ENCODE data around the gene ZNF423.
"Not testable (repeated sequence)": the region's sequence is repeated elsewhere in the genome, so short reads cannot be mapped to it uniquely, and the experiment has no call there.

The ZNF423 gene

GRCh38 chr16:49884033-49885015 lies 28.4 kb upstream of the ZNF423 start:
- Histone ChIP-seq H3K9ac (ENCODE audit: low read depth, low read length) (no peak overlapping the region), H3K36me3 (ENCODE audit: insufficient read depth, low read length) (no peaks in the 10 kb centered on the region), H3K4me1 (ENCODE audit: insufficient read depth, low read length) (peaks cover 13% of the 10 kb centered on the region; the same call in 1 of the 2 replicates), H3K27me3 (ENCODE audit: insufficient read depth, low read length) (no peaks in the 10 kb centered on the region), H3K4me3 (ENCODE audit: low read length) (no peak overlapping the region), H3K9me3 (ENCODE audit: insufficient read depth, low read depth, low read length) (no peaks in the 10 kb centered on the region), H3K27ac (ENCODE audit: low read depth, low read length) (no peak overlapping the region)
- 85% methylated on average over 14 of the region's 14 CpGs for WGBS

DNA sequence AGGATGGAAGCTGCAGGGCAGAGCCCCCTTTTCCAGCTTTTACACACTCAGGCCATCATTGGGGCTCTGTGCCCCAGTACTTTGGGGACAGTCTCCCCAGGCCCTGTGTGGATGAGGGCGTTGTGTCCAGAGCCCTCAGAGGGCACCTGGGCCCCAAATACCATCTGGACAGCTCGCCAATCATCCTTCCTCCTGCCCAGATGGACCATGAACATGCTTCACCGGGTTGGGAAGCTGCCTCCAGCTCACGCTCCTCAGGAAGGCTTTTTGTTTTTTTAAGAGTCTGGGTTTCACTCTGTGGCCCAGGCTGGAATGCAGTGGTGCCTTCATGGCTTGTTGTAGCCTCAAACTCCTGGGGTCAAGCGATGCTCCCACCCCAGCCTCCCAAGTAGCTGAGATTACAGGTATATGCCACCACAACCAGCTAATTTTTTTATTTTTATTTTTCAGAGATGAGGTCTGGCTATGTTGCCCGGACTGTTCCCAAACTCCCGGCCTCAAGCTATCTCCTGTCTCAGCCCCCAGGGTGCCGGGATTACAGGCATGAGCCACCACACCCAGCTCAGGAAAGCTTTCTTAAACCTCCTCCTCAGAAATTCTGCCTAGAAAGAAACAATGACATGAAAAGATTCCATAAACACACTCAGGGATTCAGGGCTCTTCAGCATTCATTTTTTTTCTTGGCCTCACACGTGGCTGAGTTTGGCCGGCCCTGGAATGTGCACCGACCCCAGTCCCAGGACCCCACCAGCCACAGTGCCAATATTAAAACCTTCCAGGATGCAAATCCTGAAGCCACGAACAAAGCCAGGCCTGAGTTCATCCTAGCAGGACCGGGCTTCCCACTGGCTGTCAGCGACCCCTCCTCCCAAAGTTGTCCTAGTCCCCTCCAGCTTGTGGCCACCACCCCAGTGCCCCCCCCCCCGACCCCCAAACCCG lies 27.4 kb upstream of the ZNF423 start:
- WGBS, result 48% methylated on average over 15 of the region's 16 CpGs
- no peaks in the 10 kb centered on the region for H3K27me3 ChIP-seq (ENCODE audit: insufficient read depth, low read length)
- peaks cover 13% of the 10 kb centered on the region; the same call in 1 of the 2 replicates for H3K4me1 ChIP-seq (ENCODE audit: insufficient read depth, low read length)
- no peaks in the 10 kb centered on the region for H3K36me3 ChIP-seq (ENCODE audit: insufficient read depth, low read length)
- H3K27ac ChIP-seq (ENCODE audit: low read depth, low read length), result peak overlapping the region; percentile 24; the same call in 1 of the 2 replicates
- H3K4me3 ChIP-seq (ENCODE audit: low read length), result no peak overlapping the region
- H3K9ac ChIP-seq (ENCODE audit: low read depth, low read length), result no peak overlapping the region
- H3K9me3 ChIP-seq (ENCODE audit: insufficient read depth, low read depth, low read length), result no peaks in the 10 kb centered on the region

DNA sequence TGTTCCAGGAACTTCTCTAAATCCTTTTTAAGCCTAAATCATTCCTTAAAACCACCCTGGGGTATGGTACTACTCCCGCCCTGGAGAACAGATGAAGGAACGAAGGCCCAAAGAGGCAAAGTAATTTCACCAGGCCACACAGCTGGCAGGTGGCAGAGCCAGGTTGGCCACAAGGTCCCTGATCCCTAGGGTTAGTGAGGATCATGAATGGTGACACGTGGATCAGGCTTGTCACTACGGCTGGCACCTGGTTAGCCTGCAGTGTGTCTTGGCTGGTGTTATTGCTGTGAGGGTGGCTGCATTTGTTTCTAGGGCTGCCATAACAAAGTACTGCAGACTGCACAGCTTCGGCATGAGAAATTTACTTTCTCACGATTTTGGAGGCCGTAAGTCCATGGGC lies 26.0 kb upstream of the ZNF423 start:
- Histone ChIP-seq H3K27me3 (ENCODE audit: insufficient read depth, low read length) (no peaks in the 10 kb centered on the region), H3K36me3 (ENCODE audit: insufficient read depth, low read length) (no peaks in the 10 kb centered on the region), H3K27ac (ENCODE audit: low read depth, low read length) (no peak overlapping the region), H3K4me3 (ENCODE audit: low read length) (no peak overlapping the region), H3K9ac (ENCODE audit: low read depth, low read length) (no peak overlapping the region), H3K4me1 (ENCODE audit: insufficient read depth, low read length) (peaks cover 13% of the 10 kb centered on the region; the same call in 1 of the 2 replicates), H3K9me3 (ENCODE audit: insufficient read depth, low read depth, low read length) (no peaks in the 10 kb centered on the region)
- 88% methylated on average over 7 of the region's 7 CpGs for WGBS

GRCh38 chr16:49878540-49878939 lies 22.6 kb upstream of the ZNF423 start:
- peaks cover 10% of the 10 kb centered on the region for H3K4me1 ChIP-seq (ENCODE audit: insufficient read depth, low read length)
- 88% methylated on average over 1 of the region's 3 CpGs for WGBS
- H3K9ac ChIP-seq (ENCODE audit: low read depth, low read length); H3K9me3 ChIP-seq (ENCODE audit: insufficient read depth, low read depth, low read length); H3K27ac ChIP-seq (ENCODE audit: low read depth, low read length); H3K4me3 ChIP-seq (ENCODE audit: low read length); H3K27me3 ChIP-seq (ENCODE audit: insufficient read depth, low read length); H3K36me3 ChIP-seq (ENCODE audit: insufficient read depth, low read length): not testable (repeated sequence)

GRCh38 chr16:49876716-49877129 lies 20.8 kb upstream of the ZNF423 start:
- no peak overlapping the region for H3K27ac ChIP-seq (ENCODE audit: low read depth, low read length)
- peaks cover 9% of the 10 kb centered on the region for H3K4me1 ChIP-seq (ENCODE audit: insufficient read depth, low read length)
- no peak overlapping the region; the same call in 1 of the 2 replicates for H3K9ac ChIP-seq (ENCODE audit: low read depth, low read length)
- H3K4me3 ChIP-seq (ENCODE audit: low read length), result peak overlapping the region; percentile 55
- H3K36me3 ChIP-seq (ENCODE audit: insufficient read depth, low read length), result no peaks in the 10 kb centered on the region
- WGBS, result 4% methylated on average over 22 of the region's 22 CpGs
- 0 out of 2 replicates have a peak, but pooled peaks cover 4% of the 10 kb centered on the region for H3K27me3 ChIP-seq (ENCODE audit: insufficient read depth, low read length)
- H3K9me3 ChIP-seq (ENCODE audit: insufficient read depth, low read depth, low read length), result no peaks in the 10 kb centered on the region

DNA sequence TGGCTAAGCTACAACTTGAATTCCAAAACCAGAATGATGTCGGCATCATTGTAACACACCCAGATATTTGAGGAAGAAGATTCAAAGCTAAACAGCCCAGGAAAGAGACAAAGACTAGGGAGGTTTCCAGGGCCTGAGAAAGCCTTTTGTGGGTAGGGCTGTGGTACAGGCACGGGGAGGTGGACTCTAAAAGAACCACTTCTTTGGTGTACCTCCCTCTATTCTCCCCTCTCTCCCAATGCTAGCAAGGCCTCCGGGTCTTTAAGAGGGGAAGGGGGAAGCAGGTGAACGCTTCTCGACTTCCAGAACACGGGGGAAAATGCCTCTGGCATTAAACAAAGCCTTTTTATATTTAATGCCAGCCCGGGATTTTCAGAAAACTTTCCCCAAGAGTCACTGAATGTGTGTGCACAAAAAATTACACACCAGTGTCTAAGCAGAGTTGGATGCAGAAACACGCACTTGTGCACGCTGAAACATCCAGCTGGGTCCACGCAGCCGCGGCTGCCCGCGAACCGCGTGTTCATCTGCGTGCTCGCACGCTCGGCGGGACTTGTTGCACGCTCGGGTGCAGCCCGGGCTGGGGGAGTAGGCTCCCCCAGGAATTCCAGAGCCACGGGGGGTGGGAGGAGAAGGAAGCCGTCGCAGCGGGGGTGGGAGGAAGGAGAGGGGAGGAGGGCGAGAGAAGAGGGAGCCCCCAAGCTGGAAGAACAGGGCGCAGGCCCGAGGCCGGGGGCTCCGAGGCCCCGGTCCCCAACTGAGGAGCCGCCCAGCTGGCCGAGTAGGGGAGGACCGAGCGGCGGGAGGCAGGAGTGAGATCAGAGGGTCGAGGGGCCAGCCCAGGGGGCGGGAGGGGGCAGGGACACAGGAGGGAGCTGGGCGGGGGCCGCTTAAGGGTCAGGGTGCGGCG lies 20.1 kb upstream of the ZNF423 start:
- H3K9ac ChIP-seq (ENCODE audit: low read depth, low read length), result peak overlapping the region; percentile 51
- H3K27ac ChIP-seq (ENCODE audit: low read depth, low read length), result peak overlapping the region; percentile 31; the same call in 1 of the 2 replicates
- peak overlapping the region; percentile 55 for H3K4me3 ChIP-seq (ENCODE audit: low read length)
- peaks cover 9% of the 10 kb centered on the region for H3K4me1 ChIP-seq (ENCODE audit: insufficient read depth, low read length)
- WGBS, result 5% methylated on average over 44 of the region's 45 CpGs
- H3K27me3 ChIP-seq (ENCODE audit: insufficient read depth, low read length), result 0 out of 2 replicates have a peak, but pooled peaks cover 4% of the 10 kb centered on the region
- no peaks in the 10 kb centered on the region for H3K9me3 ChIP-seq (ENCODE audit: insufficient read depth, low read depth, low read length)
- no peaks in the 10 kb centered on the region for H3K36me3 ChIP-seq (ENCODE audit: insufficient read depth, low read length)

- H3K27ac ChIP-seq (ENCODE audit: low read depth, low read length), result no peak overlapping the region
- no peak overlapping the region for H3K9ac ChIP-seq (ENCODE audit: low read depth, low read length)
- no peak overlapping the region for H3K4me3 ChIP-seq (ENCODE audit: low read length)
- 0 out of 2 replicates have a peak, but pooled peaks cover 4% of the 10 kb centered on the region for H3K27me3 ChIP-seq (ENCODE audit: insufficient read depth, low read length)
- H3K4me1 ChIP-seq (ENCODE audit: insufficient read depth, low read length), result peaks cover 9% of the 10 kb centered on the region
- no peaks in the 10 kb centered on the region for H3K36me3 ChIP-seq (ENCODE audit: insufficient read depth, low read length)
- whole genome bisulfite sequencing, result 100% methylated on average over 1 of the region's 1 CpG
- no peaks in the 10 kb centered on the region for H3K9me3 ChIP-seq (ENCODE audit: insufficient read depth, low read depth, low read length)
Observed at GRCh38 chr16:49874613-49875237, 18.8 kb upstream of the ZNF423 start.

- H3K36me3 ChIP-seq (ENCODE audit: insufficient read depth, low read length); H3K27me3 ChIP-seq (ENCODE audit: insufficient read depth, low read length); H3K9me3 ChIP-seq (ENCODE audit: insufficient read depth, low read depth, low read length); H3K9ac ChIP-seq (ENCODE audit: low read depth, low read length); H3K4me3 ChIP-seq (ENCODE audit: low read length); H3K27ac ChIP-seq (ENCODE audit: low read depth, low read length): not testable (repeated sequence)
- WGBS, result 97% methylated on average over 5 of the region's 5 CpGs
- H3K4me1 ChIP-seq (ENCODE audit: insufficient read depth, low read length), result peaks cover 20% of the 10 kb centered on the region
Observed at GRCh38 chr16:49871824-49872223, 15.9 kb upstream of the ZNF423 start.

DNA sequence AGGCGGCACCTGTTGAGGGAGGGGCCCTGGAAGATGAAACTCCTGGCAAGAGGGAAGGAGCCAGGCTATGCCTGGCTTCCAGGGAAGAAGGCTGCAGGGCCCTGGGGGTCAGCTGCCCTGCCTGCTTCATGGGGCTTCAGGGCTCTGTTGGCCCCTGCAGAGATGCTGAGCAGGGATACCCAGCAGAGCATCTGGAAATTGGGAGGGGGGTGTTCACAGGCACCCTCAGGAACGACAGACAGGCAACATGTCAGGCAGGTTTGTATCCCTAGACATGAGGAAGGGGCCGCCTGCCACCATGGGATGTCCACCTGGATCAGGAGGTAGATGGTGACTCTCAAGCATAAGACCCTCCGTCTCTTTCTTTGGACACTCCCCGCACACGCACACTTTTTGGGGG lies 13.8 kb upstream of the ZNF423 start:
- Histone ChIP-seq H3K4me1 (ENCODE audit: insufficient read depth, low read length) (peaks cover 13% of the 10 kb centered on the region), H3K9me3 (ENCODE audit: insufficient read depth, low read depth, low read length) (no peaks in the 10 kb centered on the region), H3K4me3 (ENCODE audit: low read length) (no peak overlapping the region), H3K27ac (ENCODE audit: low read depth, low read length) (no peak overlapping the region), H3K9ac (ENCODE audit: low read depth, low read length) (no peak overlapping the region), H3K27me3 (ENCODE audit: insufficient read depth, low read length) (0 out of 2 replicates have a peak, but pooled peaks cover 3% of the 10 kb centered on the region), H3K36me3 (ENCODE audit: insufficient read depth, low read length) (no peaks in the 10 kb centered on the region)
- WGBS, result 90% methylated on average over 6 of the region's 6 CpGs
